PC-3 (cell line): ENCODE measurements around the gene SNAI3.

Experiments
- EZH2 ChIP-seq: fragments of 300-600 bp; sonication (generic); IDR thresholded peaks from one replicate; pipeline ENCODE4 v1.6.1; 2017; ENCODE audit warnings: antibody characterized with exemption, mild to moderate bottlenecking, low read length; ENCODE audit not compliant: unreplicated experiment
- EZH2phosphoT487 ChIP-seq: fragments of 300-600 bp; sonication (generic); IDR thresholded peaks from 2 replicates; pipeline ENCODE4 v1.6.1; 2018; ENCODE audit warnings: mild to moderate bottlenecking, antibody characterized with exemption, low read length, borderline replicate concordance
- TF ChIP-seq, protein P1 (sequence below): fragments of 300-600 bp; sonication (generic); conservative IDR thresholded peaks from 2 replicates; pipeline ENCODE4 v1.5.1; 2017; ENCODE audit warnings: antibody characterized with exemption, low read depth, mild to moderate bottlenecking, low read length

- TF ChIP-seq, protein P1, sequence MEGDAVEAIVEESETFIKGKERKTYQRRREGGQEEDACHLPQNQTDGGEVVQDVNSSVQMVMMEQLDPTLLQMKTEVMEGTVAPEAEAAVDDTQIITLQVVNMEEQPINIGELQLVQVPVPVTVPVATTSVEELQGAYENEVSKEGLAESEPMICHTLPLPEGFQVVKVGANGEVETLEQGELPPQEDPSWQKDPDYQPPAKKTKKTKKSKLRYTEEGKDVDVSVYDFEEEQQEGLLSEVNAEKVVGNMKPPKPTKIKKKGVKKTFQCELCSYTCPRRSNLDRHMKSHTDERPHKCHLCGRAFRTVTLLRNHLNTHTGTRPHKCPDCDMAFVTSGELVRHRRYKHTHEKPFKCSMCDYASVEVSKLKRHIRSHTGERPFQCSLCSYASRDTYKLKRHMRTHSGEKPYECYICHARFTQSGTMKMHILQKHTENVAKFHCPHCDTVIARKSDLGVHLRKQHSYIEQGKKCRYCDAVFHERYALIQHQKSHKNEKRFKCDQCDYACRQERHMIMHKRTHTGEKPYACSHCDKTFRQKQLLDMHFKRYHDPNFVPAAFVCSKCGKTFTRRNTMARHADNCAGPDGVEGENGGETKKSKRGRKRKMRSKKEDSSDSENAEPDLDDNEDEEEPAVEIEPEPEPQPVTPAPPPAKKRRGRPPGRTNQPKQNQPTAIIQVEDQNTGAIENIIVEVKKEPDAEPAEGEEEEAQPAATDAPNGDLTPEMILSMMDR: no peak
- TF ChIP-seq EZH2phosphoT487 (no peak), EZH2 (no peak)
Measured at GRCh38 chr16:88653101-88653500, 33.2 kb downstream of the SNAI3 start.
